Glutamatergic neuron (in vitro differentiated cells): ENCODE measurements around the gene APP. TPM values are rescaled to one million over a fixed set of nuclear protein-coding genes. Genes with fewer than 3 reads are reported as not detected.

ENCODE experiments used
- DNase-seq: peaks from one replicate; pipeline ENCODE4 v3.0.0; 2022
- H3K27ac Mint-ChIP-seq: one replicate; pipeline ENCODE4 v1.8.0; 2020; ENCODE audit warnings: mild to moderate bottlenecking, mixed read lengths, inconsistent platforms; ENCODE audit not compliant: unreplicated experiment
- H3K27me3 Mint-ChIP-seq: one replicate; pipeline ENCODE4 v1.8.0; 2020; ENCODE audit warnings: mild to moderate bottlenecking, moderate library complexity, mixed read lengths, inconsistent platforms; ENCODE audit not compliant: unreplicated experiment
- H3K36me3 Mint-ChIP-seq: one replicate; pipeline ENCODE4 v1.8.0; 2020; ENCODE audit warnings: mild to moderate bottlenecking, mixed read lengths, inconsistent platforms; ENCODE audit not compliant: unreplicated experiment
- H3K4me1 Mint-ChIP-seq: one replicate; pipeline ENCODE4 v1.8.0; 2020; ENCODE audit warnings: mild to moderate bottlenecking, low read depth, mixed read lengths, inconsistent platforms; ENCODE audit not compliant: unreplicated experiment
- H3K4me3 Mint-ChIP-seq: one replicate; pipeline ENCODE4 v1.8.0; 2020; ENCODE audit warnings: mild to moderate bottlenecking, mixed read lengths, inconsistent platforms; ENCODE audit not compliant: unreplicated experiment
- H3K9me3 Mint-ChIP-seq: one replicate; pipeline ENCODE4 v1.8.0; 2020; ENCODE audit warnings: mild to moderate bottlenecking, moderate library complexity, mixed read lengths, inconsistent platforms; ENCODE audit not compliant: unreplicated experiment
- total RNA-seq: library from RNA; stranded (reverse); fragmentation: NEBNext Ultra II Directional; extraction: Animal tissue kit (Norgen Biotek cat#: 25700); gene quantifications from one replicate; pipeline ENCODE4 v1.2.1, GENCODE V29; 2021; ENCODE audit not compliant: unreplicated experiment
- TF ChIP-seq, protein P1 (sequence below): fragments of 200-600 bp; sonication (generic); IDR thresholded peaks from one replicate; pipeline ENCODE4 v1.5.0; 2021; ENCODE audit not compliant: partially characterized antibody, unreplicated experiment

APP gene
- total RNA-seq, 1 donor from 2014 or later, result 735 TPM

DNA sequence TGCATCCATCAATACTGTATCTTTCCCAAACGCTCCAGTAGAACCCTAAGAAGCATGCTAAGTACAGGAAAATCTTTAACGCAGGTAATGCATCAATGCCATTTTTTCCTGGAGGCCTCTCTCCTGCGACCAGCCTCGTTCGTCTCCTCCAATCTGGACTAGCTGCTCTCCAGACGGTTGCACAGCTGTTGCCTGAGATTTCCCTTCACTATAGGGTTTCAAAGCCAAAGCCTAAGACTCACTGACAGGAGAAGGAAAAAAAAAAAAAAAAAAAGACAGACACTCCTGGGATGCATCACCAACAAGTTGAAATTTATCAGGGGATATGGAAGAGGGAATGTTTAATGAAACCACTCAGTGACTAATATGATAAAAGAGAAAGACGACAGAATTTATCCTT is 93.0 kb downstream of the APP start:
- Mint-ChIP-seq H3K9me3 (peaks cover 20% of the 10 kb centered on the region), H3K27me3 (peaks cover 12% of the 10 kb centered on the region), H3K4me1 (peaks cover 42% of the 10 kb centered on the region), H3K4me3 (peak overlapping the region; percentile 70), H3K27ac (peak overlapping the region; percentile 95), H3K36me3 (no peaks in the 10 kb centered on the region)
- peak; percentile 76 for DNase-seq
- TF ChIP-seq, protein P1, sequence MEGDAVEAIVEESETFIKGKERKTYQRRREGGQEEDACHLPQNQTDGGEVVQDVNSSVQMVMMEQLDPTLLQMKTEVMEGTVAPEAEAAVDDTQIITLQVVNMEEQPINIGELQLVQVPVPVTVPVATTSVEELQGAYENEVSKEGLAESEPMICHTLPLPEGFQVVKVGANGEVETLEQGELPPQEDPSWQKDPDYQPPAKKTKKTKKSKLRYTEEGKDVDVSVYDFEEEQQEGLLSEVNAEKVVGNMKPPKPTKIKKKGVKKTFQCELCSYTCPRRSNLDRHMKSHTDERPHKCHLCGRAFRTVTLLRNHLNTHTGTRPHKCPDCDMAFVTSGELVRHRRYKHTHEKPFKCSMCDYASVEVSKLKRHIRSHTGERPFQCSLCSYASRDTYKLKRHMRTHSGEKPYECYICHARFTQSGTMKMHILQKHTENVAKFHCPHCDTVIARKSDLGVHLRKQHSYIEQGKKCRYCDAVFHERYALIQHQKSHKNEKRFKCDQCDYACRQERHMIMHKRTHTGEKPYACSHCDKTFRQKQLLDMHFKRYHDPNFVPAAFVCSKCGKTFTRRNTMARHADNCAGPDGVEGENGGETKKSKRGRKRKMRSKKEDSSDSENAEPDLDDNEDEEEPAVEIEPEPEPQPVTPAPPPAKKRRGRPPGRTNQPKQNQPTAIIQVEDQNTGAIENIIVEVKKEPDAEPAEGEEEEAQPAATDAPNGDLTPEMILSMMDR, result no peak

DNA sequence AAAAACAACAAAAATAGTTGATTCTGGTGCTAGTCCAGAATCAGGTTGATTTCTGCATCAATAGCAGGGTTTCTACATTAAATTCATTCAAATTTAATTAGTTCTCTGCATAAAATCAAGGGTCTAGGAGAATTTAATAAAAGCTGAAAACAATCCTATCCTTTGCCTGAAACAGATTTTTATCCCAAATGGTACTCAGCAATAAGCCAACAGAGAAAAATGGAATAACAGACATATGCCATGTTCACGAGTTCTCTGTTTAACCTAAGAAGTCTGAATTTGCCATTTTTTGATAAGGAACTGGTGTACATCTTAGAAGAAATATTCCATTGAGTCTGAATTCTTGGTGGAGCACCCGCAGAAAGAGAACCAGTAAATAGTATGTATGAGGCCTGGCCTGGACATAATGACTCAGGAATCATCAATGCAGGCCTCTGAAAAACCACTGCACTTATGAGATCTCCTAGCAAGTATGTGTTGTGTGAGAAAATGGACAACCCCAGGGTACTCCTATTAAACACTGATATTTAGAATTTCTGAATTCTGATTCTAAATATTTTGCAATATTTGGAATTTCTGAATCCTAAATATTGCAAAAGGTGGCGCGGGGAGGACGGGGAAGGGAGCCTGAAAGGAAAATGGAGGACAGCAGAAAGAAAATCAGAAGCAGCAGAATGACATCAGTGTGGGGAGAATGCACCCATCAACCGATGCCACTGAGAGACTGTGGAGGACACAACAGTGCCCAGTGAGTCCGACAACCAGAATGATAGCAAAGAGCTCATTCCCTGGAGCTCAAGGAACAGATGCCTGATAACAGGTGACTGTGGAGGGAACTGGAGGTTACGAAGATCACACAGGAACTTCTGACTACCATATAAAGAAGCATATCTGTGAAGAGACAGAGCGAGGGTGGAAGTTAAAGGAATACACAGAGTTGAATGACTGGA is 97.6 kb downstream of the APP start:
- TF ChIP-seq, protein P1, result no peak
- peaks cover 10% of the 10 kb centered on the region for H3K27me3 Mint-ChIP-seq
- peaks cover 19% of the 10 kb centered on the region for H3K9me3 Mint-ChIP-seq
- peak overlapping the region; percentile 60 for H3K4me3 Mint-ChIP-seq
- peak overlapping the region; percentile 68 for H3K27ac Mint-ChIP-seq
- peaks cover 69% of the 10 kb centered on the region for H3K4me1 Mint-ChIP-seq
- H3K36me3 Mint-ChIP-seq, result no peaks in the 10 kb centered on the region
- DNase-seq, result no peak

DNA sequence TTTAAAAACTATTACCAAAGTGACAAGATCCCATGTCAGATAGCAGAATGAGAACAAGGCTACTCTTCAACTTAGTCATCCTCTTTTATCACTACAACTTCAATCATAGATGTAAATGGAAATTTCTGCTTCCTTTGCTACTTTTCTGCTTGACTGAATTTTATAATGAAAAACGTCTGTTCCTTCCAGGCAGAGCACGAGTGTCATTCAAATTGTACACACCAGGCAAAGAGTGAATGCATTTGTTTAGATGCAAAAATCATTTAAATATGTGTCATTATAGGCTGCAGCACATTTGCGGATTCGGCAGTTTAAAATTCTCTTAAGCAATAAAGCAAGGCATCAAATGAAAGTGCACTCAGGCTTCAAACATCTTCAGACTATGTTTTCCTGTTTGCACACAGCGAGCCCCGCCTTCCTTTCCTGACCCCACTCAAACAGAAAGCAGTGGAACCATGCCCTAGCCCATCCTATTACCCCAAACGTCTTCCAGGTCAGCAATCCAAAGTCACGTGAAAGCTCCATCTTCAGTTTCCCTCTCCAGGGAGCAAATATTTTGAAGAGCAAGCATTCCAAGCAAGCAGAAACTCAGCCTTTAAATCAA is 99.6 kb downstream of the APP start:
- H3K9me3 Mint-ChIP-seq, result peaks cover 8% of the 10 kb centered on the region
- peaks cover 65% of the 10 kb centered on the region for H3K4me1 Mint-ChIP-seq
- H3K27me3 Mint-ChIP-seq, result peaks cover 4% of the 10 kb centered on the region
- TF ChIP-seq, protein P1, result no peak
- no peak for DNase-seq
- H3K36me3 Mint-ChIP-seq, result no peaks in the 10 kb centered on the region
- no peak overlapping the region for H3K27ac Mint-ChIP-seq
- peak overlapping the region; percentile 6 for H3K4me3 Mint-ChIP-seq

DNA sequence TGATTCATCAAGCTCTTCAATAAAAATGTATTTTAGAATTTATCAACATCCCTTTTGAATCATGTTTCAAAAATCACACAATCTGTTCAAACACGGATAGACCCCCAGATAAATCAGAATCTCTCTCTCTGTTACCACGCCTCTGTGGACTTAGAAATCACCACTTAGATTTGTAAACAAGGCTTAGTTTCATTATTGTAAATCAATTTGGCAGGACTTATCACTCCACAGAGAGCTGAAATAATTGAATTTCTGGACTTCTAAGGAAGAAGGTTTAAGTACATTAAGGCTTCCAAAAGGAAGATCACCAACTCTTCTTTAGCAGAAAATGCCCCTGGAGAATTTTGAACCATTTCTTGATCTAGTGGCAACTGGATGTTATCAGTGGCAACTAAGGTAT is 100.4 kb downstream of the APP start:
- no peaks in the 10 kb centered on the region for H3K36me3 Mint-ChIP-seq
- H3K27me3 Mint-ChIP-seq, result peaks cover 4% of the 10 kb centered on the region
- H3K9me3 Mint-ChIP-seq, result peaks cover 13% of the 10 kb centered on the region
- H3K4me1 Mint-ChIP-seq, result peaks cover 71% of the 10 kb centered on the region
- H3K27ac Mint-ChIP-seq, result no peak overlapping the region
- TF ChIP-seq, protein P1, result no peak
- H3K4me3 Mint-ChIP-seq, result peak overlapping the region; percentile 60
- DNase-seq, result no peak

DNA sequence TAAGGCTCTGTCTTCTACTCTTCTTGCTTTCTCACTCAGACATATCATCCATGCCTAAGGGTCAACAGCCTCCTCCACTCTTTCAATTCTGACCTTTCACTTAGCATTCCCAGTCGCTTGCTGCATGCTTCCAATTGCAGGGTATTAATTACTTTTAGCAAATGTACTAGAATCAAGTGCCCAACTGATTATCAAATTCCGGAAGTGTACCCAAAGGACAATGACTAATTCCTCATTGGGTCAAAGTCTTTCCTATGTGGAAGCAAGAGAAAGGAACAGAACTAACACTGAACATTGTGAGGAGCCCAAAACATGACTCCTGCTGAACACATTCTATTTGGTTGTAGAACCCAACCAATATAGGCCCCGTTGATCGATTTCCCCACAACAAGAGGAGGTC is 101.8 kb downstream of the APP start:
- DNase-seq, result no peak
- peaks cover 70% of the 10 kb centered on the region for H3K4me1 Mint-ChIP-seq
- H3K4me3 Mint-ChIP-seq, result no peak overlapping the region
- peaks cover 13% of the 10 kb centered on the region for H3K9me3 Mint-ChIP-seq
- peaks cover 8% of the 10 kb centered on the region for H3K27me3 Mint-ChIP-seq
- TF ChIP-seq, protein P1, result no peak
- no peak overlapping the region for H3K27ac Mint-ChIP-seq
- no peaks in the 10 kb centered on the region for H3K36me3 Mint-ChIP-seq
